Measurements from ENCODE around the gene TTC29.

The TTC29 gene

GRCh38 chr4:146945556-146946374 lies at the start of gene TTC29:
TTC29 (minus strand) TSS chr4:146945864; CDS start chr4:146939895, 5,969 bp downstream.
- Histone ChIP-seq H3K36me3 (ENCODE audit: control insufficient read depth in 2 of 2, insufficient read depth in 1 of 2, low read length in 2 of 2) (no peaks in the 10 kb centered on the region), H3K9me3 (ENCODE audit: control insufficient read depth, insufficient read depth, low read depth, low read length) (no peaks in the 10 kb centered on the region), H3K4me3 (ENCODE audit: low read depth, low read length) (peak within 1 kb of the TSS; percentile 50), H3K4me1 (ENCODE audit: control insufficient read depth, insufficient read depth, low read length) (no peaks in the 10 kb centered on the region), H3K27ac (ENCODE audit: extremely low read depth, low read depth, low read length) (no peak within 1 kb of the TSS)
- POLR2A ChIA-PET = interaction anchor here (0.6 kb wide), 1 partner anchor 669 kb away, joined by 3 read pairs; no protein-coding TSS in a partner anchor
- CTCF ChIA-PET = interaction anchor here (0.5 to 0.9 kb wide), 3 partner anchors 152 to 861 kb away, joined by 3 to 4 read pairs (median 3); no protein-coding TSS in a partner anchor
- TF ChIP-seq ZNF513 (tag by site-specific recombination; IDR thresholded peaks at IDR 0.05) (0 out of 2 replicates have a peak, but pooled peaks have one; percentile 38), KLF7 (tag by site-specific recombination; IDR thresholded peaks at IDR 0.05; ENCODE audit: borderline replicate concordance) (0 out of 2 replicates have a peak, but pooled peaks have one; percentile 34), ZNF221 (tag by site-specific recombination; IDR thresholded peaks at IDR 0.05; ENCODE audit: borderline replicate concordance) (no peak), PBX3 (CRISPR knock-in tag; IDR thresholded peaks at IDR 0.05) (no peak), ZNF335 (tag by site-specific recombination; conservative IDR thresholded peaks at IDR 0.05) (peak; percentile 90), ZNF292 (tag by site-specific recombination; IDR thresholded peaks at IDR 0.05; ENCODE audit: borderline replicate concordance, low read depth) (no peak), ZNF266 (tag by site-specific recombination; IDR thresholded peaks at IDR 0.05; ENCODE audit: low read depth) (no peak), ZBTB17 (tag by site-specific recombination; IDR thresholded peaks at IDR 0.05) (peak; percentile 39; the same call in 1 of the 2 replicates), ZNF146 (tag by site-specific recombination; IDR thresholded peaks at IDR 0.05) (no peak), GLI4 (tag by site-specific recombination; IDR thresholded peaks at IDR 0.05) (no peak), SP3 (tag by site-specific recombination; IDR thresholded peaks at IDR 0.05) (peak; percentile 64), ZNF311 (tag by site-specific recombination; IDR thresholded peaks at IDR 0.05; ENCODE audit: borderline replicate concordance) (no peak), BCL11B (tag by site-specific recombination; IDR thresholded peaks at IDR 0.05; ENCODE audit: low read depth) (no peak), SP2 (tag by site-specific recombination; IDR thresholded peaks at IDR 0.05) (peak; percentile 43), ZNF16 (tag by site-specific recombination; IDR thresholded peaks at IDR 0.05; ENCODE audit: low read depth) (no peak), ZNF184 (tag by site-specific recombination; IDR thresholded peaks at IDR 0.05) (no peak), ZSCAN5A (tag by site-specific recombination; IDR thresholded peaks at IDR 0.05) (no peak), YY1 (tag by site-specific recombination; IDR thresholded peaks at IDR 0.05) (no peak), REPIN1 (tag by site-specific recombination; IDR thresholded peaks at IDR 0.05; ENCODE audit: low read depth) (no peak), GLIS2 (tag by site-specific recombination; IDR thresholded peaks at IDR 0.05) (no peak), ZNF837 (tag by site-specific recombination; IDR thresholded peaks at IDR 0.05) (no peak), TRIM28 (IDR thresholded peaks at IDR 0.05; ENCODE audit: borderline replicate concordance, low read length) (no peak), ZNF549 (tag by site-specific recombination; IDR thresholded peaks at IDR 0.05) (no peak), ZNF677 (tag by site-specific recombination; IDR thresholded peaks at IDR 0.05) (no peak), KLF16 (tag by site-specific recombination; IDR thresholded peaks at IDR 0.05) (no peak), ZBTB11 (tag by site-specific recombination; conservative IDR thresholded peaks at IDR 0.05; ENCODE audit: low read depth) (peak; percentile 48; the same call in 1 of the 2 replicates), ZNF341 (tag by site-specific recombination; IDR thresholded peaks at IDR 0.05; ENCODE audit: low read depth) (peak; percentile 87), ZBTB10 (tag by site-specific recombination; IDR thresholded peaks at IDR 0.05) (no peak)

Data from HEK293 (cell line).